Neural crest cell (in vitro differentiated cells): ENCODE data around the gene DGKD. TPM values are rescaled to one million over a fixed set of nuclear protein-coding genes. Genes with fewer than 3 reads are reported as not detected.

Experiments used
- DNase-seq: peaks from one replicate; pipeline ENCODE4 v3.0.0; 2021; ENCODE audit warnings: low read depth, mixed read lengths, low spot score
- H3K27ac Mint-ChIP-seq: one replicate; pipeline ENCODE4 v1.8.0; 2021; ENCODE audit warnings: mild to moderate bottlenecking, mixed read lengths; ENCODE audit not compliant: unreplicated experiment
- H3K27me3 Mint-ChIP-seq: 2 replicates; pipeline ENCODE4 v1.8.0; 2021; ENCODE audit warnings: low read depth, mild to moderate bottlenecking, mixed read lengths
- H3K36me3 Mint-ChIP-seq: 2 replicates; pipeline ENCODE4 v1.8.0; 2021; ENCODE audit warnings: low read depth, mild to moderate bottlenecking, mixed read lengths
- H3K4me1 Mint-ChIP-seq: 2 replicates; pipeline ENCODE4 v1.8.0; 2021; ENCODE audit warnings: mixed read lengths
- H3K4me3 Mint-ChIP-seq: one replicate; pipeline ENCODE4 v1.8.0; 2021; ENCODE audit warnings: mild to moderate bottlenecking, mixed read lengths
- H3K9me3 Mint-ChIP-seq: 2 replicates; pipeline ENCODE4 v1.8.0; 2021; ENCODE audit warnings: mixed read lengths
- total RNA-seq: library from RNA; stranded (reverse); gene quantifications from 2 replicates; pipeline ENCODE4 v1.2.1, GENCODE V29; 2021
- TF ChIP-seq, protein P1 (sequence below): fragments of 200-600 bp; sonication (generic); conservative IDR thresholded peaks from 2 replicates; pipeline ENCODE4 v1.5.0; 2021; ENCODE audit warnings: antibody characterized with exemption, mild to moderate bottlenecking

DGKD gene
- total RNA-seq, 1 donor from 2014 or later, result 48.7 TPM

DNA sequence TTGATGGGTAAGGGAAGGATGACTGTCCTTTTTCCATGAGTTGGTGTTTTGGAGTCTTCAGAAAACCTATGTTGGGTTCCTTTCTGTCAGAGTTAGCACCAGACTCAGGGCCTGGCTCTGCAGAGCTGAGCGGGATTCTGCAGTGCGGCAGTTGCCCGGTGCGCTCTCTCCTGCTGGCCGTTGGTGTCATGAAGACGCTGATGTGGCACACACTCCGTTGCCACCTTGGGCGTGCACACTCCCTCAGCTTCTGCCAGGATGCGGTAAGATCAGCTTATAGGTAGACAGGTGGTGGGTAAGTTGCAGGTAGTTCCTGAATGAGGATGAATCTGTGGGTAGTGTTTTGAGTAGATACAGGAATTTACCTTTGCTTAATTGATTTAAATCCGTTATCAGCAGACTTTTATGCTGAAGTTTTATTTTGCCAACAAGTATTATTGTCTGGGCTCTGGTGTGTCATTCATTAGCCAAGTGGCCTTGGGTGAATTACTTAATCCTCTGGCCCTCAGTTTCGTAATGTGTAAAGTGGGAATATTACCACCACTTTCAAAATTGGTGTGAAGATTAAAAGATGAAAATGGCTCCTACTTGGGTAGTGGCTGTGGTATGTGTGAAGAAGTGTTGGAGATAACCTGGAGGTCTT, 26.8 kb downstream of the DGKD start:
- Mint-ChIP-seq H3K4me3 (no peak overlapping the region), H3K27ac (no peak overlapping the region), H3K36me3 (peaks cover 6% of the 10 kb centered on the region), H3K9me3 (no peaks in the 10 kb centered on the region), H3K4me1 (peaks cover 28% of the 10 kb centered on the region), H3K27me3 (no peaks in the 10 kb centered on the region)
- TF ChIP-seq, protein P1, sequence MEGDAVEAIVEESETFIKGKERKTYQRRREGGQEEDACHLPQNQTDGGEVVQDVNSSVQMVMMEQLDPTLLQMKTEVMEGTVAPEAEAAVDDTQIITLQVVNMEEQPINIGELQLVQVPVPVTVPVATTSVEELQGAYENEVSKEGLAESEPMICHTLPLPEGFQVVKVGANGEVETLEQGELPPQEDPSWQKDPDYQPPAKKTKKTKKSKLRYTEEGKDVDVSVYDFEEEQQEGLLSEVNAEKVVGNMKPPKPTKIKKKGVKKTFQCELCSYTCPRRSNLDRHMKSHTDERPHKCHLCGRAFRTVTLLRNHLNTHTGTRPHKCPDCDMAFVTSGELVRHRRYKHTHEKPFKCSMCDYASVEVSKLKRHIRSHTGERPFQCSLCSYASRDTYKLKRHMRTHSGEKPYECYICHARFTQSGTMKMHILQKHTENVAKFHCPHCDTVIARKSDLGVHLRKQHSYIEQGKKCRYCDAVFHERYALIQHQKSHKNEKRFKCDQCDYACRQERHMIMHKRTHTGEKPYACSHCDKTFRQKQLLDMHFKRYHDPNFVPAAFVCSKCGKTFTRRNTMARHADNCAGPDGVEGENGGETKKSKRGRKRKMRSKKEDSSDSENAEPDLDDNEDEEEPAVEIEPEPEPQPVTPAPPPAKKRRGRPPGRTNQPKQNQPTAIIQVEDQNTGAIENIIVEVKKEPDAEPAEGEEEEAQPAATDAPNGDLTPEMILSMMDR, result no peak
- DNase-seq, result no peak

- H3K4me1 Mint-ChIP-seq, result peaks cover 33% of the 10 kb centered on the region
- H3K27ac Mint-ChIP-seq, result no peak overlapping the region
- peaks cover 6% of the 10 kb centered on the region for H3K36me3 Mint-ChIP-seq
- no peaks in the 10 kb centered on the region for H3K27me3 Mint-ChIP-seq
- no peak overlapping the region for H3K4me3 Mint-ChIP-seq
- H3K9me3 Mint-ChIP-seq, result no peaks in the 10 kb centered on the region
- DNase-seq, result no peak
- TF ChIP-seq, protein P1, result no peak
Measured at GRCh38 chr2:233381638-233381995, 27.3 kb downstream of the DGKD start.

- no peak for DNase-seq
- H3K4me1 Mint-ChIP-seq, result peaks cover 40% of the 10 kb centered on the region
- no peak overlapping the region for H3K4me3 Mint-ChIP-seq
- H3K27ac Mint-ChIP-seq, result peak overlapping the region; percentile 54
- H3K9me3 Mint-ChIP-seq, result no peaks in the 10 kb centered on the region
- peaks cover 3% of the 10 kb centered on the region for H3K36me3 Mint-ChIP-seq
- TF ChIP-seq, protein P1, result no peak
- no peaks in the 10 kb centered on the region for H3K27me3 Mint-ChIP-seq
Measured at GRCh38 chr2:233384015-233384414, 29.7 kb downstream of the DGKD start.

DNA sequence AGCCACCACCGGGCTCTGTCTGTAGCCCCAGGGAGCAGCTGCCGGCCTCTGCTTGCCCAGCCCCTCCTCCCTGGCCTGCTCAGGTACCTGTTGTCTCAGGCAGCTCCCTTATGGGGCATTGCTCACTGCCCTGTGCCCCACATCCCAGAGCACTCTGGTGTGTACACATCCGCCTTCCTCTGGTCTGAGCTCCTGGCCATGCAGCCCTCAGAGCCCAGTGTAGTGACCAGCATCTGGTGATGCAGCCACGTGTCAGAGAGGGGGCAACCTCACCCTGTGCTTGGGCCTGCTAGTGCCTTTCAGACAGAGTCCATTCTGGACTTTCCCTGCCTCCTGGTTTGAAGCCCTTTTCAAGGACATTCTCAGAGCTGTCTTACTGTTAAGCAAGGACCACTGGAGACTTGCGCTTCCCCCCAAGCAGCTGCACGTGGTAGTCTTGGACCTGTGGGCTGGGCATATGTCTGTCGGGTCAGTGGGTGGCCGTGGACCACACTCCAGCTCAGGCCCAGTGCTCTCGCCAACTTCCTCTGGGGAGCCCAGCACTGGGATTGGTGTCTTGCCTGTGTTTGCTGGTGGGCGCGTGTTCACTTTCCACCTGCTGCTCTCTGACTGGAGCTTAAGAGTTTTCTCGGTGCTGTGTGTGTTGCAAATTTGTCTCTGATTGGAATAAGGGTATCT, 30.7 kb downstream of the DGKD start:
- Mint-ChIP-seq H3K9me3 (no peaks in the 10 kb centered on the region), H3K4me1 (peaks cover 37% of the 10 kb centered on the region), H3K27ac (peak overlapping the region; percentile 81), H3K27me3 (no peaks in the 10 kb centered on the region), H3K36me3 (peaks cover 3% of the 10 kb centered on the region), H3K4me3 (no peak overlapping the region)
- TF ChIP-seq, protein P1, result no peak
- DNase-seq, result no peak

DNA sequence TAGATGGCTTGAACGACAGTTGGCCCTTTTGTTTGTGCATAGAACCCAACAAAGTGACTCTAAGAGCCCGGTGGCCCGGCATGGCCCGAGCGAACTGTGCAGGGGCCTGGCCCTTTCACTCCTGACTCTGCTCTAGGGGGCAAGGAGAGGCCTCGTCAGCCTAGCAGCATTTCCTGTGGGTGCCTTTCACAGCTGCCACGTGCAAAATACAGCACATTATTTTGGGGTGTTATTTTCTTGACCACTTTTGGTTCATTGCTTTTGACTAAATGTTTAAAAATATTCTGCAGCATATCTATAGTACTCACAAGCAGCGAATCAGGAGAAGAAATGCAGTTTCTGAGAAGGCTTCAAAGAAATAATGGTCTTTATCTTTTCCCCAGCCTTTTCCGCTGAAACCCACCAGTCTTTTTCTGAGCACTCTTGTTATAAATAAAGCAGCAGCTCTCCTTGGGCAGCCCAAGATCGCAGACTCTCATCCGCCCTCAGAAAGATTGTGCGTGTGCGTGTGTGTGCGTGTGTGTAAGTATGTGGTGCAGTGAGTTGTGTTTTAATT, 31.3 kb downstream of the DGKD start:
- Mint-ChIP-seq H3K27ac (peak overlapping the region; percentile 81), H3K9me3 (no peaks in the 10 kb centered on the region)

More for the DNA sequence above, 31.3 kb downstream of the DGKD start:
- DNase-seq, result no peak
- H3K4me1 Mint-ChIP-seq, result peaks cover 37% of the 10 kb centered on the region
- no peaks in the 10 kb centered on the region for H3K27me3 Mint-ChIP-seq
- no peak overlapping the region for H3K4me3 Mint-ChIP-seq
- peaks cover 6% of the 10 kb centered on the region for H3K36me3 Mint-ChIP-seq
- TF ChIP-seq, protein P1, result no peak
